ENCODE data around the gene SEZ6.

- TF ChIP-seq CTCF (IDR thresholded peaks at IDR 0.05) (no peak), POLR2A (IDR thresholded peaks at IDR 0.05) (no peak)
These were observed 27.4 kb downstream of the SEZ6 start for GRCh38 chr17:28978356-28978964.
